Activated CD8-positive, alpha-beta memory T cell treated with anti-CD3 and anti-CD28 coated beads for 36 hours (primary cell): ENCODE results near the gene MYO1H. TPM values are rescaled to one million over a fixed set of nuclear protein-coding genes. Genes with fewer than 3 reads are reported as not detected.
"Not testable (repeated sequence)": the region's sequence is repeated elsewhere in the genome, so short reads cannot be mapped to it uniquely, and the experiment has no call there.

Experiments used
- CTCF ChIA-PET: fragments of 350-600 bp; sonication (Branson Sonifier 250); formaldehyde crosslinking; loops from one replicate; lab custom pipeline; 2021; ENCODE audit warnings: antibody characterized with exemption; lab: Charles Lee
- POLR2A ChIA-PET: fragments of 350-600 bp; sonication (Branson Sonifier 250); formaldehyde crosslinking; loops from one replicate; lab custom pipeline; 2021; ENCODE audit warnings: antibody characterized with exemption; lab: Charles Lee
- total RNA-seq, 2 experiments: library from RNA; stranded (reverse); gene quantifications; one replicate each; pipeline ENCODE4 v1.2.3, GENCODE V29; 2021

Gene MYO1H
- total RNA-seq, 2 experiments from 2014 or later, result not detected

DNA sequence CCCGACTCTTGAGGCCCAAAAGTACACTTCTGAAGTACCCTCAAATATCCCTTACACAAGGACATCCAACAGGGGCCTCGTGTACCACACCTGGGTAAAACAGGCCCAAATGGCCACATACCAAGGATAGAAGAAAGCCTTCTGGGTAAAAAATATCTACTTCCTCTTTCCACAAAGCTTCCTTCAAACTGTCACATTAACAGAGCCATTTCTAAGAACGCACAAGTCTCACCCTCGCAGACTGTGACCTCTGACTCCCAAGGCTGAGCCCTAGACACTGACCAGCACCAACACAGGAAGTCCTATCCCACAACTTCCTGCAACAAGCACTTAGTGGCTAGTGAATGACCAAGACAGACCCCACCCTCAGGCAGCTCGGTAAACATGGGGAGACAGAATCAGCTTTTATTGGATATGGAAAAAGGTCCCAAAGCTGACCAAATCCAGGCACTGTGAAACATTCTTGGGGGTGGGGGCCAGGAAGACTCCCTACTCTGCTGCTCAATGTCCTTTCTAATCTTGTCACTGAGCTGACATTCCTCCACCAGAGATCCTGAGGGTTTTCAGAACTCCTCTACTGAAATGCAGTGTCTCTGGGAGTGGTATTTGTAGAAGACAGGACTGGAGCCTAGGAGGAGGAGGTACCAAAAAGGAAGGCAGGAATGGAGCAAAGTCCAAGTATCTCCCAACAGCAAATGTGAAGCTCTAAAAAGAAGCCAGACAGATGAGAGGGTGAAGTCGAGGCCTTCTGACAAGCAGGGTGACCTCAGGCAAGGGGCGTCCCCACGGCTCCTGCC is 113.5 kb downstream of the MYO1H start:
- CTCF ChIA-PET, result no interaction called here
- POLR2A ChIA-PET, result interaction anchor here (0.6 kb wide), 1 partner anchor 43 kb away, joined by 6 read pairs; no protein-coding TSS in a partner anchor

DNA sequence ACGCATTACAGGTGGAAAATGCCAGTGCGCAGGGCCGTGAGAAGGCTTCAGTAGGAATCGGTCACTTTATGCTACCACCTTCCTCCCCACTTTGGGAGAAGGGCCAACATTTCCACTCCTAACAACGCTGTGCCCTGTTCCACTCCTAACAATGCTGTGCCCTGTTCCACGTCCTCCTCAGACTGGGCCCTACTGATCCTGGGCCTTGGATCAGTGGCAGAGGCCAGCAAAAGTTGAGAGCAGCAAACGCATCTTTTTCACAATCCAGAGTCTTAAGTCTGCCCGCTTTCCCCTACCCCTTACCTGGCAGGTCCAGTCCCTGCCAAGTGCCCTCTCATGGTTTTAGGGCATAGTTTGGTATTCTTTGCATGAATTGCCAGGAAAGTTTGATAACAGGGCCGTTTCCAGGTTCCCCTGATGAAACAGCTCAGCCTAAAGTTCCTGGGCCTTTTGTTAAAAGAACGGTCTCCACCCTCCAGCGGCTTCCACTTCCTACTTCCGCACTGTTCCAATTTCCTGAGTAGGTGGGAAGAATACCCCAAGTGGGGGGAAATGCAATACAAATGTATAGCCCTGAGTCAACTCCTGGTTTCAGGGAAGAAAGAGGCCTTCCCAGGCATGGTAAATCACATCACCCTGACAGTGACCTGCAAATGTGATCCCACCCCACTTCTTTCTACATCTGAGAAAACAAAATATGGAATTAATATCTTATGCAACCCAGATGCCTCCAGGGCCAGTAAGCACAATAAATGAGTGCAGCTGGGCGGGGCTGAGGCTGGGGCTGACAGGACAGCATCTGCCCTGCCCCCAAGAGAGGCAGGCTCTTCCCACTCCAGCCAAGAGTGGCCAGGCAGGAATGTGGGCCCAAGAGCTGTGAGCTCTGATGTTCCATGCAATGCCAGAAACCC is 114.4 kb downstream of the MYO1H start:
- ChIA-PET POLR2A (interaction anchor here (0.6 kb wide), 1 partner anchor 42 kb away, joined by 6 read pairs; no protein-coding TSS in a partner anchor), CTCF (no interaction called here)

DNA sequence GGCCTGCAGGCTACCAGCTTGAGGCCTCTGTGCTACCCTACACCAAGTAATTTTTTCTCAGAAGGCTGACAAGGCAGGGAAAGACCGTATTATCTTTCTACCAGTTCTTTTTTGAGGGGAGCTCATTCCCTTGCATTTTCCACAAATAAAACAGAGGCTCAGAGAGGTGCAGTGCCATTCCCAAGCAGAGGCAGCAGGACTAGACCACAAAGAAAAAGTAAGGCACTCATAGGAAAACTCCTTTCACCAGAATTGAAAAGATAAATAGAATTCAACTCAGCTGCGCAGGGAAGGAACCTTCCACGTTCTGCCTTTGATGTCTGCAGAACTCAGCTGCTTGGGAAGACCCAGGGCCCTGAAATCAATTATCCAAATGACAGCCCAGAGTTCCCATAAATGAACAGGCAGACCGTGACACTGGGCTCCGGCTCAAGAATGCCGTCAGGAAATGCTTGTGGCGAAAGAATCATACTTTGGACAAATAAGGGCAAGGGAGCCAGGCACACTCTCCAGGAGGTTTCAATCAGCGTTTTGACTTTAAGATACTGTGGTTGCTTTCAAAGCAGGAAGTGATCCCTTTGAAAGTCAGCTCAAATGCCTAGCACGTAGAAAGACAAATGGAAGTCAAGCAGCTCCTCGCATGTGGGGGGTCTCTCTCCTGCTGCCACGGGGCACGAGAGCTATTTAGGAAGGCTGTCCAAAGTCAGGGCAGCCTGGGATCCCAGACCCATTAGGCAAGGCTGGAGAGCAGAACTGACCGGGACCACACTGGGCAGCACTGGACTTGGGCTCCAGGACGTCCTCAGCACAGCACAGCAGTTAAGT is 115.4 kb downstream of the MYO1H start:
- POLR2A ChIA-PET, result no interaction called here
- CTCF ChIA-PET, result interaction anchor here (0.6 kb wide), 1 partner anchor 277 kb away, joined by 4 read pairs; no protein-coding TSS in a partner anchor

DNA sequence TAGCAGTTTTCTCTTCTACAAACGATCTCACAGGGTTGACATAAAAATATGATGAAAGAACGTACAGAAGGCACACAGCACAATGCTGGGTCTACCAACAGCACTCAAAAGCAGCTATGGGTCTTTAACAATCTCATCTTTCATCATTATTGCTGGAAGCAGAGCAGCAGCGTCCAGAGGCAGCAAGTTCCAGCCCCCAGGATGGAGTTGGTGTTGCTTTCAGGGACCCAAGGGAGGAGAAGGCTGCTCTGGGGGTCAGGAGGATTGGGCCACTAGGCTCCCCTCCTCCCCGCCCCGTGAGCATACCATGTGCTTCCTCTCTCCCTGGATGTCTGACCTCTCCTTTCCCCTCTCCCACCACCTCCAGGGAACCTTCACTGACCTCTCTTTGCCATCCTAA is 116.1 kb downstream of the MYO1H start:
- ChIA-PET POLR2A (no interaction called here), CTCF (interaction anchor here (0.6 kb wide), 1 partner anchor 277 kb away, joined by 4 read pairs; no protein-coding TSS in a partner anchor)

DNA sequence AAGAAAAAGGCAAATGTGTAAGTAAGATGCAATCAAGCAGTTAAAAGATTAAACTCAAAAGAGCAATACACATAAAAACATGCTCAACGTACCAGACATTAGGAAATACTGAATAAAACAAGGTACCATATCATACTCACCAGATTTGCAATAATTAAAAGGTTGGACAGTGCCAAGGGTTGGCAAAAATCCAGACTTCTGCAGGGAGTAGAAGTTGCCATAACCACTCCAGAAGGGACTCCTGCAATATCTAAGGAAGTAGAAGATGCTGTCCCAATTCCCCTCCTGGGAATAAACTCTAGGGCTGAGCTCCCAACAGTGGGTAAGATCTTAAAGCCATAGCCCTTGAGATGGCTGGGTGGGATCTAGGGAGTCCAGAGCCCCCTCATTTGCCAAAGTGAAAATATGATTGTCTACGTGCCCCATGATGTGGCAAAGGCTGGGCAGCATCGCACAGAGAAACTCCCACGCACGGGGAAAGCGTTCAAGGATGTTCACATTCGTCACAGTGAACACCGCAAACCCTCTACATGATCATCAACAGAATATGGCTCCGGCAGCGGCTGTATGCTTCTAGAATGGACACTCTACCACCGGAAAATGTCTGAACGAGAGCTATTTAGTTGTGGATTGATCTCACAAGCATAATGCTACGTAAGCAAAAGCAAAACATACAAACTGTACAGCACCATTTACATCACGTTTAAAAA is 117.1 kb downstream of the MYO1H start:
- POLR2A ChIA-PET, result no interaction called here
- CTCF ChIA-PET, result interaction anchor here (0.6 kb wide), 1 partner anchor 37 kb away, joined by 3 read pairs; no protein-coding TSS in a partner anchor

DNA sequence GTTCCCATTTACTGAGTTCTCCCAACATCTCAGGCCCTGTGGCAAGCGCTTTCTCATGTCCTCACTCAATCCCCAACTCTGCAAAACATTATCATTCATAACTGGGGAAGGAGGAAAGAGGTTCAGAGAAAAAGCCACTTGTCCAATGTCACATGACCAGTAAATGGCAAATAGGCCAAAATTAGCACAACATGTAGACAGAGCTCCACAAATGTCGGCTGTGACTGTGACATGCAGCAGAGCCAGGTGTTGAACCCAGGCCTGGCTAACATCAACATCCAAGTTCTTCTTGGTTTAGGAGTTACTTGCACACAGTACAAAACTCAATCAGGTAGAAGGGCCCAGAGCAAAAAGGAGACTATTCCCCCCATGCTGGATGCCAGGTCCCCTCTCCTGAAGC is 118.6 kb downstream of the MYO1H start:
- ChIA-PET POLR2A (no interaction called here), CTCF (interaction anchor here (1.5 kb wide), 1 partner anchor 44 kb away, joined by 3 read pairs; no protein-coding TSS in a partner anchor)

DNA sequence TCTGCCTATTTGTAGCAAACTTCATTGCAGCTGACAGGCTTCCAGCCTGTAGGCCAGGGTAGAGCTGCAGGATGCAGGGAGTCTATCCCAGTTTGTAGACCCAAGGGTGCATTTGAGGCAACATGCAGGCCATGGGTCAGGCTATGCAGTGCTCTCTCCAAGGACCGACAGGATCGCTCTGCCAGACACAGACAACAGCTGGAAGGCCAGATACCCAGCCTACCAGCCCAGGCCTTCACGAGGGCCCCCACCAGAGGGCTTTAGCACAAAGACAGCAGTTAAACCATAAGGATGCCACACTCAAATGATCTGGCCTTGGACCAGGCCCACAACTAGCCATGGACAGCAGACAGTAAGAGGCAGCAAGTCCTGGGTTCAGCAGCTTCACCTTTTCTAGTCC is 119.1 kb downstream of the MYO1H start:
- CTCF ChIA-PET, result interaction anchor here (1.1 to 1.5 kb wide), 2 partner anchors 10 to 45 kb away, joined by 3 read pairs; partner anchors contain the start of genes KCTD10 and UBE3B
- POLR2A ChIA-PET, result no interaction called here

DNA sequence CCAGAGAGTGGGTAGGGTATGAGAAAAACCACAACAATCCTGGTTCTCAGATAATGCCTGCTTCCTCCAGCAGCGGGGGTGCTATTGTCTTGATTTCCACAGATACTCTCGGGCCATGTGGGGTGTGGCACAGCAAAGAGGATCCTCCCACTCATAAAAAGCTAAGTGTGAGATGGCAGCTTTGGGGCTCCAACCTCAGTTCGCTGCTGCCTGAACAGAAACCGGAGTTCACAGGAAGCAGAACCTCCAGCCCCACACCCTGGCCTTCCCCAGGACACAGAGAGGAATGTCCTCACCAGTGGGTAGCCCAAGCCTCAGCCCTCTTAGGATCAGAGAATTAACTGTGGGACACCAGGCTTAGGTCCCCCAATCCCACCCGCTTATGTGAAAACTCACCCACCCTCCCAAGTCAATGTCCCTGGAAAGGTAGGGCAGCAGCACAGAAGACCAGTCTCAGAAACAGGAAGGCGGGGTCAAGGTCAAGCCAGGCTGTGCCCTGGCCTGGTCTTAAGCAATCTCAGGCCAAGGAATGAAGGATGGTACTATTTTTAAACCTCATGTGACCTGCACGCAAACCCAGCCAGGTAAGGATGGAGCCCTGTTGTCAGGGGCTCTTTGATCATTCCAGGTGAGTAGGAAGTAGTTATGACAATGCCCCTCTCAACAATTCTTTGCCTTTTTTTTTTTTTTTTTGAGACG is 120.4 kb downstream of the MYO1H start:
- ChIA-PET POLR2A (no interaction called here), CTCF (interaction anchor here (0.7 to 1.5 kb wide), 3 partner anchors 9 to 46 kb away, joined by 3 to 4 read pairs (median 3); partner anchors contain the start of genes KCTD10 and UBE3B)

DNA sequence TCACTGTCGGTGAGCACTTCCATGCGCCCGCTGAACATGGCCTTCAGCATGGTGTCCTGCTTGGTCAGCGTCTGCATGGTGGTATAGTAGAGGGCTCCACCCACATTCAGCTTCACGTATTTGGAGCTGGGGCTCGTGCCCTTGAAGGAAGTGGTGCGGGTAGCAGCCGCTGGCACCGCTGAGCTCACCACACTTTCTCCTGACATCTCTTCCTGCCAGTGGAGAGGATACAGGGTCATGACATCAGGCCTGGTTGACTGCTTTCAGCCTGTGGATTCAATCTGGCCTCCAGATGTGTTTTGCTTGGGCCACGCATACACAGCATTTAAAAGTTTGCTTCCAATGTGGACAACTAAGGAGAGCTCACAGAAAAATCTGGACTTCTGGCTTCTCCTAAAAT is 121.8 kb downstream of the MYO1H start:
- ChIA-PET CTCF (interaction anchor here (1.4 kb wide), 1 partner anchor 41 kb away, joined by 4 read pairs; no protein-coding TSS in a partner anchor), POLR2A (no interaction called here)

DNA sequence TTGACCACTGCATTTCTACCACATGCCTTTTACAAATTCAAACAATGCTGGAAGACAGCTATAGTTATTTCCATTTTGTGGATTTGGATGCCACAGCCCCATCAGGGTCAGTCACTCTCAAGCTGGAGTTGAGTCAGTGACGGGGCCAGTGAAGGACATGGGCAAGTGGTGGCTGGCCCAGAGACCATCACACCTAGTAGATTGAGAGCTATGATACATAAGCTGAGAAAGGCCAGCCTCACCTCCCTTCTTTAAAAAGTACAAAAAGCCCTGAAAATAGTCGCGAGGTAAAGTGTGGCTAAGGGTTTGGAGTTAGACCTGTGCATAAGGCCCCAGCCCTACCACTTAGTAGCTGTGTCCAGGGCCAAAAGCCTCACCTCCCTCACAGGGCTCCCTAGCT is 125.3 kb downstream of the MYO1H start:
- POLR2A ChIA-PET, result no interaction called here
- CTCF ChIA-PET, result no interaction called here

DNA sequence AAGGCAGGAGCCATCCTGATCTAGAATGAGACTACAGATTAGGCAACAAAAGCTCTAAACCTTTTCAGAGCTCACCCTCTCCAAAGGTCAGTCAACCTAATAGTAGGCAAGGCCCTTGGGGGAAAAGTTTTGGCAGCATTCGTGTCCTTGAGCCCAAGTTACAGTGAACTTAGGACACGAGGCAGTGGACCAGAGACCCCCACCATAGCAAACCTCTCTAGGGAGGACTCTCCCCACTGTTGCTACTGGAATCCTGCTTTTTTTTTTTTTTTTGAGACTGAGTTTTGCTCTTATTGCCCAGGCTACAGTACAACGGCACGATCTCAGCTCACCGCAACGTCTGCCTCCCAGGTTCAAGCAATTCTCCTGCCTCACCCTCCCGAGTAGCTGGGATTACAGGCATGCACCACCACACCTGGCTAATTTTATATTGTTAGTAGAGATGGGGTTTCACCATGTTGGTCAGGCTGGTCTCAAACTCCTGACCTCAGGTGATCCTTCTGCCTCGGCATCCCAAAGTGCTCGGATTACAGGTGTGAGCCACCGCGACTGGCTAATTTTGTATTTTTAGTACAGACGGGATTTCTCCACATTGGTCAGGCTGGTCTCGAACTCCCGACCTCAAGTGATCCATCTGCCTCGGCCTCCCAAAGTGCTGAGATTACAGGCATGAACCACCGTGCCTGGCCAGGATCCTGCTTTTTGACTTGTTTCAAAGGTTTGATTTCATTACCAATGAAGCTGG is 126.0 kb downstream of the MYO1H start:
- CTCF ChIA-PET, POLR2A ChIA-PET: not testable (repeated sequence)

DNA sequence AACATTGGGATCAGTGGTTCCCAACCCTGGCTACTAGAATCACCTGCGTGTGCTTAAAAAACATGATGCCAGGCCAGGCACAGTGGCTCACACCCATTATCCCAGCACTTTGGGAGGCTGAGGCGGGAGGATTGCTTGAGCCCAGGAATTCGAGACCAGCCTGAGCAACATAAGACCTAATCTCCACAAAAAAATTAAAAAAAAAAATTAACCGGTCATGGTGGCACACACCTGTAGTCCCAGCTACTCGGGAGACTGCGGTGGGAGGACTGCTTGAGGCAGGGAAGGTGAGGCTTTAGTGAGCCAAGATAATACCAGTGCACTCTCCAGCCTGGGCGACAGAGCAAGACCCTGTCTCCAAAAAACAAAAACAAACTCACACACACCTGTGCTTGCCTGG is 127.4 kb downstream of the MYO1H start:
- CTCF ChIA-PET, result no interaction called here
- POLR2A ChIA-PET, result no interaction called here

DNA sequence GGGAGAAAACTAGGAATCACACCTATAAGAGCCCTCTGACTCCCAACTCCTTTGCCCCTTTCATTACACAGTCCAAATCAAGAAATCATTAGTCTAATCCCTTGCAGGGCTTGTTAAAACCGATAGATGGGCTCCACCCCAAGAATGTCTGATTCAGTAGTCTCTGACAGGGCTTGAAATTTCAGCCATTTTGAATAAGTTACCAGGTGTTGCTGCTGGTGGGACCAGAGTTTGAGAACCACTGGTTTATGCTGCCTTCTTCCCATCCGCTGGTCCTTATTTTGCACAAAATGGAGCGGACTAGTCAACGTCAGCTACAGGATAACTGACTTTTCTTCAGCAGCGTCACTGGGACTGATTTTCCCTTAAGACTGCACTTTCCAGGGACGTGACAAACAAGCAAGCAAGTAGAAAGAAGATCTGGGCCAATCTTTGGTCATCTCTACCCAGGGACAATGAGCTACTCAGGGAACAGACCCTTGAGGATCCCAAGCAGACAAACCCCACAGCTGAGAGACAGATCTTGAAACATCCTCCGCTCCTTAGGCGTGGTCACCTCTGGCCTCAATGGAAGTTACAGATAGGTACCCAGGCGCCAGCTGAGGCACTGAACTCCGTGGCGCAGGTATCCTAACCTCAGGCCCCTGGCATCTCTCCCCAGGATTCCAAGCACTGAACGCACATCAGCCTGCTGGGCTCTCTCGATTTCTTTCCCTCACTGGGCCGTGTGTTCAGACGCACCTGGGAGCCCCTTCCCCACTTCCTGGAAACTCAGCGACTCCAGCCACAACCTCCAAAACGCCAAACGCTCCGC is 128.5 kb downstream of the MYO1H start:
- ChIA-PET POLR2A (no interaction called here), CTCF (interaction anchor here (1.5 kb wide), 1 partner anchor 9 kb away, joined by 3 read pairs; no protein-coding TSS in a partner anchor)

DNA sequence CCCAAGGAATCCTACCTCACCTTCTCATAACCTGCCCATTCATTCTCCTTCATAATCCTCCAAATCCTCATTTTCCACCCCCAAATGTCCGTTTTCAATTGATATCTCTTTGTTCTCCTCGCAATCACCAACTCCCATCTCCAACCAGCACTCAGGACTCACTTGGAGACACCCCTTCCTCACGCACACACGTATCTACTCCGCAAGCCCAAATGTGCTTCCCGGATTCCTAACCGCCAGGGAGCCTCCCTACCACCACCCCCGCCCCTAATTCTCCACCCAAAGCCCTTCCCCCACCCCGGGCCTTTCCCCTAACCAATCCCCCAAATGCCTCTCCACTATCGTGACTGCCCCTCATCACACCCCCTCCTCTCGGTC is 129.1 kb downstream of the MYO1H start:
- ChIA-PET POLR2A (interaction anchor here (0.5 kb wide), 1 partner anchor 782 kb away, joined by 3 read pairs; no protein-coding TSS in a partner anchor), CTCF (interaction anchor here (0.6 to 1.5 kb wide), 3 partner anchors 8 to 49 kb away, joined by 3 to 4 read pairs (median 3); no protein-coding TSS in a partner anchor)

DNA sequence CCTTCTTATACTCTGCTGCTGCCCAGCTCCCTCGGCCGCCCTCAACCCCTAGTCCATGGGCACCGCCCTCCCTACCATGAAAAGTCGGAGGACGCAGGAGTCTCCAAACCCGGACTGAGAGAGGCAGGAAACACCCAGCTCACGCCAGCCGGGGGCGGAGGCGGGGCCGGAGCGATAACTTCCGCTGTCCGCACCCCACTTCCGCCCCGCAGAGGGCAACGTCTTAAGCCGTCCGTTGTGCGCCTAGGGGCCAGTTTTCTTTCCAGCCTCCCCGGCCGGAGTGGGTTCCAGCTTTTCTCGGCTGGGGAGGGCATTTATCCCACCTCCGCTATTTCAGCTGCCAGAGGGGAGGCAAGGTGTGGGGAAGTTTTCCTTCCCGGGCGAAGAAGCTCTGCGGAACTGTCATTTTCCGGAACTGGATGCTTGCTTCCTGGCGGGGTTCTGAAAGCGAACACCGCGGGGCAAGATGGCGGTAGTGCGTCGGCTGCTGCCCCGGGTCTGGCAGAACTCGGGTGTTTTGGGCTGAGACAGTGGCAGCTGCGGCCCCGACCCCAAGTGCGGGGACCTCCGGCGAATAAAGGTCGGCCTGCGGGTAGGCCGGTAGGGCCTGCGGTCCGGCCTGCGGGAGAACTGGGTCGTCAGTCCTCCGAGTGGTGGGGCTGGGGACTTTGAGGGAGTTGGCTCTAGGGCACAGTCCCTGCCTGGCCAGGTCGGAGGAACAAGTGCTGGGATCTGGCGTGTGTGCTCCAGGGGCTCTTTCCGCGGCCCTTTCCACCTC is 129.7 kb downstream of the MYO1H start, which contains the start of the genes KCTD10 and UBE3B:
TSS of gene KCTD10 (minus strand) at position 116 of the 778 bp plus-strand sequence. CDS start at position 78, 38 bp downstream.
TSS of gene UBE3B (plus strand) at position 450 of the 778 bp plus-strand sequence. CDS start 5,918 bp downstream, outside the sequence.
- ChIA-PET CTCF (interaction anchor here (0.6 to 1.5 kb wide), 3 partner anchors 9 to 49 kb away, joined by 3 to 4 read pairs (median 3); no protein-coding TSS in a partner anchor), POLR2A (interaction anchor here (0.5 kb wide), 2 partner anchors 783 to 1023 kb away, joined by 3 to 6 read pairs; no protein-coding TSS in a partner anchor)
